HG03460 (cell line): ENCODE measurements around the gene PGP.
"Not testable (repeated sequence)": the region's sequence is repeated elsewhere in the genome, so short reads cannot be mapped to it uniquely, and the experiment has no call there.

Experiments
- ATAC-seq: cut with Tn5 transposase; IDR thresholded peaks from one replicate; pipeline ENCODE4 v1.9.1; 2021; ENCODE audit not compliant: unreplicated experiment

PGP gene

GRCh38 chr16:2214719-2214968, at the start of gene PGP:
Gene PGP (minus strand): TSS chr16:2214840. CDS start chr16:2214777, 63 bp downstream.
- peak; percentile 87 for ATAC-seq

GRCh38 chr16:2263026-2263425, 48.4 kb upstream of the PGP start:
- ATAC-seq: not testable (repeated sequence)

GRCh38 chr16:2260250-2260649, 45.6 kb upstream of the PGP start:
- ATAC-seq: no peak

GRCh38 chr16:2258530-2258929, 43.9 kb upstream of the PGP start:
- ATAC-seq: not testable (repeated sequence)

GRCh38 chr16:2257726-2258125, 43.1 kb upstream of the PGP start:
- ATAC-seq: no peak

- ATAC-seq: no peak
Observed at GRCh38 chr16:2256531-2257140, 42.0 kb upstream of the PGP start.

GRCh38 chr16:2253293-2253692, 38.7 kb upstream of the PGP start:
- ATAC-seq: no peak

GRCh38 chr16:2252806-2253148, 38.1 kb upstream of the PGP start:
- no peak for ATAC-seq

GRCh38 chr16:2251296-2252111, 36.9 kb upstream of the PGP start, which contains the start of gene ECI1:
Gene ECI1 (minus strand): TSS chr16:2251587. CDS start chr16:2251566, 21 bp downstream.
- peak; percentile 83 for ATAC-seq

GRCh38 chr16:2250652-2251295, 36.1 kb upstream of the PGP start:
- ATAC-seq: no peak

- no peak for ATAC-seq
Observed at GRCh38 chr16:2246301-2246885, 31.8 kb upstream of the PGP start.

GRCh38 chr16:2244926-2245795, 30.5 kb upstream of the PGP start:
- no peak for ATAC-seq

- ATAC-seq: no peak
Observed at GRCh38 chr16:2244301-2244700, 29.7 kb upstream of the PGP start.

- ATAC-seq: no peak
Observed at GRCh38 chr16:2243781-2244180, 29.1 kb upstream of the PGP start.

- ATAC-seq: no peak
Observed at GRCh38 chr16:2243031-2243528, 28.4 kb upstream of the PGP start.

- no peak for ATAC-seq
Observed at GRCh38 chr16:2242598-2242997, 28.0 kb upstream of the PGP start.

- not testable (repeated sequence) for ATAC-seq
Observed at GRCh38 chr16:2240331-2240730, 25.7 kb upstream of the PGP start.

GRCh38 chr16:2238838-2239675, 24.4 kb upstream of the PGP start:
- ATAC-seq: no peak

GRCh38 chr16:2238150-2238837, 23.7 kb upstream of the PGP start:
- no peak for ATAC-seq
